Activated naive CD8-positive, alpha-beta T cell treated with anti-CD3 and anti-CD28 coated beads, Interleukin-2, amount 10 ng/mL, durations not matched to agents 7 days and 5 days (primary cell): ENCODE measurements around the gene FAM177A1. TPM values are rescaled to one million over a fixed set of nuclear protein-coding genes. Genes with fewer than 3 reads are reported as not detected.
A peak's percentile ranks its signal among the peaks of the same experiment; 100 is the strongest.
"Not testable (repeated sequence)": the region's sequence is repeated elsewhere in the genome, so short reads cannot be mapped to it uniquely, and the experiment has no call there.

Source experiments
- ATAC-seq: fragments of 150-1000 bp; cut with Tn5 transposase; one replicate; pipeline ENCODE4 v1.10.0; 2021; ENCODE audit warnings: low read depth, moderate library complexity
- POLR2A ChIA-PET: fragments of 350-600 bp; sonication (Branson Sonifier 250); formaldehyde crosslinking; loops from one replicate; lab custom pipeline; 2021; ENCODE audit warnings: antibody characterized with exemption; lab: Charles Lee
- DNase-seq: peaks from one replicate; pipeline ENCODE4 v3.0.0; 2021
- H3K27ac Mint-ChIP-seq: one replicate; pipeline ENCODE4 v1.8.0; 2022; ENCODE audit warnings: mild to moderate bottlenecking, mixed read lengths
- H3K27me3 Mint-ChIP-seq: one replicate; pipeline ENCODE4 v1.8.0; 2022; ENCODE audit warnings: mild to moderate bottlenecking, moderate library complexity, mixed read lengths
- H3K36me3 Mint-ChIP-seq: one replicate; pipeline ENCODE4 v1.8.0; 2021; ENCODE audit warnings: mild to moderate bottlenecking, mixed read lengths
- H3K4me1 Mint-ChIP-seq: one replicate; pipeline ENCODE4 v1.8.0; 2021; ENCODE audit warnings: mixed read lengths
- H3K4me3 Mint-ChIP-seq: one replicate; pipeline ENCODE4 v1.8.0; 2022; ENCODE audit warnings: mild to moderate bottlenecking, moderate library complexity, mixed read lengths
- H3K9me3 Mint-ChIP-seq: one replicate; pipeline ENCODE4 v1.8.0; 2021; ENCODE audit warnings: mixed read lengths
- total RNA-seq, 2 experiments: library from RNA; stranded (reverse); gene quantifications; one replicate each; pipeline ENCODE4 v1.2.3, GENCODE V29; 2021

FAM177A1 gene
- total RNA-seq, 2 experiments from 2014 or later: 36.5 to 42.5 TPM

DNA sequence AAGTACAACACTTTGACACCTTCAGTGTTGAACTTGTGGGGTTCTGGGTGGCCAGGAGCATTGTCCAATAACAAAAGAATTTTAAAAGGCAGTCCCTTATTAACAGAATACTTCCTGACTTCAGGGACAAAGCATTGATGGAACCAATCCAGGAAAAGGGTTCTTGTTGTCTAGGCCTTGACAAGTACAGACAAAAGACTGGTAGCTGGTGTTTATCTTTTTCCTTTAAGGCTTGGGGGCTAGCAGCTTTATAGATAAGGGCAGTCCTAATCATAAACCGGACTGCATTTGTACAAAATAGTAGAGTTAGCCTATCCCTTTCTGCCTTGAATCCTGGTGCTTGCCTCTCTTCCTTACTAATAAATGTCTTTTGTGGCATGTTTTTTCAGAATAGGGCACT is 27.4 kb downstream of the FAM177A1 start:
- peaks cover 26% of the 10 kb centered on the region for H3K36me3 Mint-ChIP-seq
- ATAC-seq: no peak
- no peaks in the 10 kb centered on the region for H3K9me3 Mint-ChIP-seq
- DNase-seq: no peak
- H3K27ac Mint-ChIP-seq: no peak overlapping the region
- no peak overlapping the region for H3K4me3 Mint-ChIP-seq
- no peaks in the 10 kb centered on the region for H3K4me1 Mint-ChIP-seq
- POLR2A ChIA-PET: no interaction called here
- H3K27me3 Mint-ChIP-seq: no peaks in the 10 kb centered on the region

- peaks cover 11% of the 10 kb centered on the region for H3K36me3 Mint-ChIP-seq
- POLR2A ChIA-PET: no interaction called here
- DNase-seq: no peak
Measured at GRCh38 chr14:35078082-35078481, 32.0 kb downstream of the FAM177A1 start.

GRCh38 chr14:35079742-35080141 is 33.7 kb downstream of the FAM177A1 start:
- Mint-ChIP-seq H3K4me3 (no peak overlapping the region), H3K9me3 (no peaks in the 10 kb centered on the region), H3K27me3 (no peaks in the 10 kb centered on the region), H3K4me1 (no peaks in the 10 kb centered on the region), H3K27ac (no peak overlapping the region), H3K36me3 (peaks cover 11% of the 10 kb centered on the region)
- no peak for ATAC-seq
- no peak for DNase-seq
- POLR2A ChIA-PET: no interaction called here

More at GRCh38 chr14:35078082-35078481, 32.0 kb downstream of the FAM177A1 start:
- Mint-ChIP-seq H3K27ac (no peak overlapping the region), H3K9me3 (no peaks in the 10 kb centered on the region), H3K4me1 (no peaks in the 10 kb centered on the region), H3K4me3 (no peak overlapping the region), H3K27me3 (no peaks in the 10 kb centered on the region)
- ATAC-seq: no peak

- peaks cover 23% of the 10 kb centered on the region for H3K36me3 Mint-ChIP-seq
- no peaks in the 10 kb centered on the region for H3K27me3 Mint-ChIP-seq
- POLR2A ChIA-PET: interaction anchor here (0.7 kb wide), 1 partner anchor 63 kb away, joined by 4 read pairs; no protein-coding TSS in a partner anchor
- H3K9me3 Mint-ChIP-seq: no peaks in the 10 kb centered on the region
- no peaks in the 10 kb centered on the region for H3K4me1 Mint-ChIP-seq
- ATAC-seq (no peak), DNase-seq (no peak)
- no peak overlapping the region for H3K27ac Mint-ChIP-seq
- H3K4me3 Mint-ChIP-seq: no peak overlapping the region
Measured at GRCh38 chr14:35083530-35084150, 37.6 kb downstream of the FAM177A1 start.

GRCh38 chr14:35085441-35085840 is 39.4 kb downstream of the FAM177A1 start:
- Mint-ChIP-seq H3K4me3 (no peak overlapping the region), H3K27me3 (no peaks in the 10 kb centered on the region), H3K27ac (no peak overlapping the region), H3K4me1 (no peaks in the 10 kb centered on the region), H3K36me3 (peaks cover 23% of the 10 kb centered on the region), H3K9me3 (no peaks in the 10 kb centered on the region)
- POLR2A ChIA-PET: no interaction called here
- ATAC-seq (no peak), DNase-seq (no peak)

DNA sequence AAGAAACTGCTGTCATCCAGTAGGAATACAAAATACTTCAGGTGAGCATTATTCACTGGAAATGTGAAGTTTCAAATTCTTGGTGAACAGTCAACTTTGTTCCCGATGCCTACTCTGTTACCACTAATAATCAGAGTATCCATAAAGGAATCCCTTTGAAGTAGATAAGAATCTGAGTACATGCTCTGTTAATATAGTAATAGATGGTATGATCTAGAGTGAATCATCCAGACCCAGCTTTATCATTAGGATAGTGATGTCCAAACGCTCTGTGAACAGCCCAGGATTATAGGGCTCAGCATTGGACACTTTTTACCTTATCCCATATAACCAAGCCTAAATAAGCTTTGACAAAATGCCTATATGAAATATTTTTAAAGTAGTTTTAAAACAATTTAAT is 42.4 kb downstream of the FAM177A1 start:
- POLR2A ChIA-PET: interaction anchor here (0.7 kb wide), 1 partner anchor 416 kb away, joined by 3 read pairs; no protein-coding TSS in a partner anchor

GRCh38 chr14:35094645-35095044 is 48.6 kb downstream of the FAM177A1 start:
- H3K27ac Mint-ChIP-seq, POLR2A ChIA-PET, H3K27me3 Mint-ChIP-seq, H3K9me3 Mint-ChIP-seq, H3K4me3 Mint-ChIP-seq, ATAC-seq, DNase-seq, H3K4me1 Mint-ChIP-seq: not testable (repeated sequence)
- H3K36me3 Mint-ChIP-seq: peaks cover 24% of the 10 kb centered on the region

More for the DNA sequence above, 42.4 kb downstream of the FAM177A1 start:
- Mint-ChIP-seq H3K9me3 (no peaks in the 10 kb centered on the region), H3K4me1 (no peaks in the 10 kb centered on the region), H3K36me3 (peaks cover 31% of the 10 kb centered on the region), H3K27ac (no peak overlapping the region), H3K27me3 (no peaks in the 10 kb centered on the region), H3K4me3 (no peak overlapping the region)
- DNase-seq (no peak), ATAC-seq (no peak)

DNA sequence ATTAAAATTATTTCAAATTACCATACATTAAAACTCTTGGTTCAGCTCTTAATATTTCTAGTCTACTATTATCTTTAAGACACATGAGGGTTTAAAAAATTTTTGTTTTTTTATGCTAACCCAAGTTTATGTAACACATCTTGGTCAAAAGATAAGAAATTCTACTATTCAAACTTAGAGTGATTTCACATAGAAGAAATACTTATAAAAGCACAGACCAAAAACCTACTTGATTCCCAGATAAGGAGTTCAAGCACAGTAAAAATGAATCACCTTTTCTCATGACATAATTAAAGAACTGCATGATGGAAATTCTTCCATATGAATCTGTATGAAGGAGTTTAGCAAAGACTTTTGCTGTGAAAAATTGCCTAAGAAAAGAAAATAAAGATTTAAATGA is 61.8 kb downstream of the FAM177A1 start:
- DNase-seq (no peak), ATAC-seq (no peak)
- Mint-ChIP-seq H3K27ac (no peak overlapping the region), H3K27me3 (no peaks in the 10 kb centered on the region), H3K4me3 (no peak overlapping the region), H3K4me1 (peaks cover 3% of the 10 kb centered on the region), H3K36me3 (peaks cover 34% of the 10 kb centered on the region), H3K9me3 (no peaks in the 10 kb centered on the region)
- POLR2A ChIA-PET: no interaction called here

GRCh38 chr14:35112641-35113040 is 66.6 kb downstream of the FAM177A1 start:
- Mint-ChIP-seq H3K4me1 (peaks cover 9% of the 10 kb centered on the region), H3K4me3 (no peak overlapping the region), H3K27me3 (no peaks in the 10 kb centered on the region), H3K9me3 (no peaks in the 10 kb centered on the region), H3K36me3 (peaks cover 40% of the 10 kb centered on the region), H3K27ac (no peak overlapping the region)
- ATAC-seq (no peak), DNase-seq (no peak)
- POLR2A ChIA-PET: no interaction called here

- ATAC-seq (no peak), DNase-seq (no peak)
- Mint-ChIP-seq H3K27ac (no peak overlapping the region), H3K4me1 (peaks cover 12% of the 10 kb centered on the region), H3K4me3 (no peak overlapping the region), H3K9me3 (no peaks in the 10 kb centered on the region), H3K27me3 (no peaks in the 10 kb centered on the region), H3K36me3 (peaks cover 42% of the 10 kb centered on the region)
- POLR2A ChIA-PET: interaction anchor here (0.6 kb wide), 1 partner anchor 178 kb away, joined by 7 read pairs; the partner anchor contains the start of gene PSMA6
Measured at GRCh38 chr14:35113308-35113950, 67.4 kb downstream of the FAM177A1 start.

- Mint-ChIP-seq H3K36me3 (peaks cover 42% of the 10 kb centered on the region), H3K9me3 (no peaks in the 10 kb centered on the region), H3K27me3 (no peaks in the 10 kb centered on the region), H3K27ac (no peak overlapping the region), H3K4me1 (peaks cover 14% of the 10 kb centered on the region), H3K4me3 (no peak overlapping the region)
- no peak for ATAC-seq
- DNase-seq: no peak
- POLR2A ChIA-PET: interaction anchor here (1.7 kb wide), 1 partner anchor 68 kb away, joined by 4 read pairs; the partner anchor contains the start of gene FAM177A1
Measured at GRCh38 chr14:35114036-35114435, 68.0 kb downstream of the FAM177A1 start.

- no peak overlapping the region for H3K4me3 Mint-ChIP-seq
- no peak overlapping the region for H3K27ac Mint-ChIP-seq
- no peaks in the 10 kb centered on the region for H3K27me3 Mint-ChIP-seq
- peaks cover 34% of the 10 kb centered on the region for H3K36me3 Mint-ChIP-seq
- no peak for DNase-seq
- peaks cover 21% of the 10 kb centered on the region for H3K4me1 Mint-ChIP-seq
- POLR2A ChIA-PET: no interaction called here
- ATAC-seq: no peak
- H3K9me3 Mint-ChIP-seq: no peaks in the 10 kb centered on the region
Measured at GRCh38 chr14:35116242-35116641, 70.2 kb downstream of the FAM177A1 start.

DNA sequence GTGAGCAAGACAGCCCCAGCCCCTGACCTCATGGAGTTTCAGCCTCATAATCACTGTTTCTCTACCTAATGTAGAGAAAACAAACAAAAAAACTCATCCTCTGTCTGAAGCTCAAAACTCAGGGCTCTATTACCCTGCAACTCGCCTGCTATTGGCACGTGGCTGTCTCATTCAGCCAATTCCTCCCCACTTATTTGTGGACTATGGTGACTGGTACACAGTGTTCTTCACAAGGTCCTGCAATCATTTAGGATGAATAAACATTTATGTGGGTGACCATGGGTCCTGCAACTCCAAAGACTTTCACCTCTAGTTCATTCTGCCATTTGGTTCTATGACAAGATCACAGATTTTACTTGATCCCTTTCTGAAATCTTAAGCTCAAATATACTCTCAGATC is 71.0 kb downstream of the FAM177A1 start:
- no peaks in the 10 kb centered on the region for H3K9me3 Mint-ChIP-seq
- no peaks in the 10 kb centered on the region for H3K27me3 Mint-ChIP-seq
- H3K27ac Mint-ChIP-seq: peak overlapping the region; percentile 7
- DNase-seq (no peak), ATAC-seq (no peak)
- H3K4me3 Mint-ChIP-seq: no peak overlapping the region
- POLR2A ChIA-PET: no interaction called here
- H3K4me1 Mint-ChIP-seq: peaks cover 21% of the 10 kb centered on the region
- peaks cover 26% of the 10 kb centered on the region for H3K36me3 Mint-ChIP-seq
